ENCODE measurements around the gene SCN3A.

The SCN3A gene

DNA sequence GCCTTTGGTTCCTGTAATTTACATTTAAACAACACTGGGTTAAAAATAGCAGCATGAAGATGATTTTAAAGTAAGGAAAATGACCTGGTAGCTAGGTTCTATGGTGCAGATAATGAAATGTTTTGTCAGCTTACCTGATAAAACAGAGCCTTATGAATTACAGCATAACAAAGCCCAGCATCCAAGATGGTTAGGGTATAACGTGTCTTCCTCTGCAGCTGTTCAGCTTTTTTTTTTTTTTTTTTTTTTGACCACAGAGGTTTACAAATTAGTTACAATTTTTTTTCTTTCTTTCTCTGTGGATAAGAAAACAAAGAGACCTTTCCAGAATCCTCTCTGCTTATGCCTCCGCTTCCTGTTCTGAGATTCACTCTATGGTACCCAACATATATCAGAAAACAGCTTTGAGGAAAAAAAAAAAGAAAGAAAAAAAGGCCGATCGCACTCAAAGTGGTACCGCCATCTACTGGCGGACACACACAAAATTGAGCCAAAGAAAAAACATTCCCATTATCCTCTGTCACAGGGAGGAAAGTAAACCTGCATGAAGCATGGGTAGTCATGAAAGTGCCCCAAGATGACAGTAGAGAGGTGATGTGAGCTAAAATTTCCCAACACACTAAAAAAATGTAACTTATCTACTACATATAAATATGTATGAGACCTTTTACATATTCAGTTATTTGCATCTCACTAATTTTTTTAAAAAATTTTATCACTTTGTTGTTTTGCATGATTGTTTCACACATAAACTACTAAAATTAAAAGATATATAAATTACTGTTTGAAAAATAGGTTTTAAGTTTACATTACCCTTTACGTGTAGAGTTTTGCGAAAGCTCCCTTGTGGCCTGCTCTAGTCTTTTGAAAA, at the start of gene SCN3A:
TSS of gene SCN3A (minus strand) at position 362 of the 871 bp plus-strand sequence. CDS start 27,656 bp downstream, outside the sequence.
- DNase-seq (ENCODE audit: low read depth) = peak; percentile 60
- TF ChIP-seq, protein P1, sequence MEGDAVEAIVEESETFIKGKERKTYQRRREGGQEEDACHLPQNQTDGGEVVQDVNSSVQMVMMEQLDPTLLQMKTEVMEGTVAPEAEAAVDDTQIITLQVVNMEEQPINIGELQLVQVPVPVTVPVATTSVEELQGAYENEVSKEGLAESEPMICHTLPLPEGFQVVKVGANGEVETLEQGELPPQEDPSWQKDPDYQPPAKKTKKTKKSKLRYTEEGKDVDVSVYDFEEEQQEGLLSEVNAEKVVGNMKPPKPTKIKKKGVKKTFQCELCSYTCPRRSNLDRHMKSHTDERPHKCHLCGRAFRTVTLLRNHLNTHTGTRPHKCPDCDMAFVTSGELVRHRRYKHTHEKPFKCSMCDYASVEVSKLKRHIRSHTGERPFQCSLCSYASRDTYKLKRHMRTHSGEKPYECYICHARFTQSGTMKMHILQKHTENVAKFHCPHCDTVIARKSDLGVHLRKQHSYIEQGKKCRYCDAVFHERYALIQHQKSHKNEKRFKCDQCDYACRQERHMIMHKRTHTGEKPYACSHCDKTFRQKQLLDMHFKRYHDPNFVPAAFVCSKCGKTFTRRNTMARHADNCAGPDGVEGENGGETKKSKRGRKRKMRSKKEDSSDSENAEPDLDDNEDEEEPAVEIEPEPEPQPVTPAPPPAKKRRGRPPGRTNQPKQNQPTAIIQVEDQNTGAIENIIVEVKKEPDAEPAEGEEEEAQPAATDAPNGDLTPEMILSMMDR (IDR thresholded peaks at IDR 0.05; ENCODE audit: insufficient read depth, low read depth, low read length, missing control alignments) = peak; percentile 84
- no peak within 1 kb of the TSS for H3K4me3 ChIP-seq (ENCODE audit: low read length)

DNA sequence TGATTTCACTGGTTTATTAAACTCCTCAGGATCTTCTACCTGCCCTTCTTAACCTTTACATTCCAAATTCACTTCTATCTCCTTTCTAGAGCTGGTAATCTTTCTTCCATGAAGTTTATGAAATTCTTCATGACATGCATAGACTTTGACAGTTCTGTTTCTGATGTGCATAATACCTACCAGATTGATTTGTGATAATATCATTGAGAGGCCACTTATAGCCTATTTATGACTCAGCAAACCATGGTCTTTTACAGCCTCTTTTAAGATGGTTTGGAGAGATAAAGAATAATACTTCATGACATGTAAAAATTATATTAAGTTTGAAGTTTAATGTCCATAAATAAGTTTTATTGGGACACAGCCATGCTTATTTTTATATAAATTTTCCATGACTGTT, 49.3 kb upstream of the SCN3A start:
- no peak overlapping the region for H3K4me3 ChIP-seq (ENCODE audit: low read length)
- no peak for DNase-seq (ENCODE audit: low read depth)
- TF ChIP-seq, protein P1 (IDR thresholded peaks at IDR 0.05; ENCODE audit: insufficient read depth, low read depth, low read length, missing control alignments) = no peak

DNA sequence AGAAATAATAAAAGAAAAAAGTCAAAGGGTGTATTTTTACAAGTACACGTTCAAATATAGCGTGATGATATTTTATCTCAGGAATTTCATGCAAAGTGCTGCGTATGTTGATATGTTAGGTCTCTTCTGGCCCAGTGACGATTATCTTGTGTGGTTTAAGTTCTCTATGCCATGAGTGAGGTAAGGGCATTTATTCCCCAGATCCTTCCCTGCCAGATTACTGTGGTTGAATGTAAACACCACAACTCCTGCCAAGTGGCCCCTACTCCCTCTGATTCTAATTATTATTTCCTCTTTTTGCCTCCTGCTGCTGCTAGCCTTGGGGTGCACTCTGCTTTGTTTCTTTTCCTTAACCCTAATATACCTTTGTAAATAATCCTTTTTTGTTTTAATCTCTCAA, 47.5 kb upstream of the SCN3A start:
- DNase-seq (ENCODE audit: low read depth) = no peak
- TF ChIP-seq, protein P1 (IDR thresholded peaks at IDR 0.05; ENCODE audit: insufficient read depth, low read depth, low read length, missing control alignments) = no peak
- H3K4me3 ChIP-seq (ENCODE audit: low read length) = no peak overlapping the region

DNA sequence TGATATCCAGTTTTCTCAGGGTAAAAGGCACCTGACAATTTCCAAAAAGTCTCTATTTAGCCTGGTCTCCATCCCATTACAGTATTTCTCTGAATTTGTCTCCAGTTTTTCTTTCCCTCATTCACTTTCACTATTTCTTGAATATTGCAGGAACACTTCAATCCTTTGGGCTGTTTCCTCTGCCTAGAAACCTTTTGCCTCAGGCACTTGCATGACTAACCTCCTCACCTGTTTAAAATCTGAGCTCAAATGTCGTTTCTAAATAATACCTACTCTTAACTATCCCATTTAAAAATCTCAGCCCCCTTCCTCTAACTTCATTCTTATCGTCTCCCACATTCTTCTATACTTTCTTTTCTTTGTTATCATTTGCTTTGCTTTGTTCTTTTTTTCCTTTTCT, 44.4 kb upstream of the SCN3A start:
- no peak overlapping the region for H3K4me3 ChIP-seq (ENCODE audit: low read length)
- TF ChIP-seq, protein P1 (IDR thresholded peaks at IDR 0.05; ENCODE audit: insufficient read depth, low read depth, low read length, missing control alignments) = no peak
- peak; percentile 5 for DNase-seq (ENCODE audit: low read depth)

DNA sequence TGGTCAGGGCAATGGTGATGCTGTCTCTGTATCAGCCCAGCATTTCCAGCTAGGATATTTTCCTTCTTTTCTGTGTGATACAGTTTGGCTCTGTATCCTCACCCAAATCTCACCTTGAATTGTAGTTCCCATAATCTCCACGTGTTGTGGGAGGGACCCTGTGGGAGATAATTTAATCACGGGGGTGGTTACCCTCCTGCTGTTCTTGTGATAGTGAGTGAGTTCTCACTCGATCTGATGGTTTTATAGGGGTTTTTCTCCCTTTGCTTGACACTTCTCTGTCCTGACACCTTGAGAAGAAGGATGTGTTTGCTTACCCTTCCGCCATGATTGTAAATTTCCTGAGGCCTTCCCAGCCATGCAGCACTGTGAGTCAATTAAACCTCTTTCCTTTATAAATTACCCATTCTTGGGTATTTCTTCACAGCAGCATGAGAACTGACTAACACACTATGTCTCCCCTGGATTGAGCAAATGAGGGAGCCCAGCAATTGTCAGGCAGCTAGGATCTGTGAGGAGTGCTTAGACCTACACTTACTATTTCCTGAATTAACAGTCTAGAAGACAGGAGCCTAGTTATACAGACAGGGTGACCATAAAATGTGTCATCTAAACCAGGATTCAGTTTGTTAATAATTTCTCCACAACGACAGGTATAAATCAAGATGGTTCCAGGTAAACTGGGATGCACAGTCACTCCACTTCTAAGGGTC, 41.4 kb upstream of the SCN3A start:
- TF ChIP-seq, protein P1 (IDR thresholded peaks at IDR 0.05; ENCODE audit: insufficient read depth, low read depth, low read length, missing control alignments) = no peak
- no peak overlapping the region for H3K4me3 ChIP-seq (ENCODE audit: low read length)

DNA sequence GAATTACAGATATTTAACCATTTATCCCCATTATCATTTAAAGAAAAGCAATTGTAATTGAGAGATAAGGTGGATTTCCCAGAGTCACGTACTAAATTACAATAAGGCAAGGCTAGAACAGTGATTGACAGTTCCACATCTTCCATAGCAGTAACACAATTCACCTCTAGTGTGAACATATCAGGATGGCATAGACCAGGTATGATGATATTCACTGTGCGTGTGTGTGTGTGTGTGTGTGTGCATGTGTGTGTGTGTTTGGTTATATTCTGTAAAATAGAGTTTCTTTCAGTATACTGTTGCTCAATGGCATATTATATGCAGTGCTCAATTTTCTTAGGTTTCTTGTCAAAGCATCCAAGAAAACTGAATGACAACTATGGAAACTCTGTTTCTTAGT, 37.1 kb upstream of the SCN3A start:
- H3K4me3 ChIP-seq (ENCODE audit: low read length) = no peak overlapping the region
- no peak for DNase-seq (ENCODE audit: low read depth)
- TF ChIP-seq, protein P1 (IDR thresholded peaks at IDR 0.05; ENCODE audit: insufficient read depth, low read depth, low read length, missing control alignments) = no peak

More for the DNA sequence above, 41.4 kb upstream of the SCN3A start:
- no peak for DNase-seq (ENCODE audit: low read depth)
